ENCODE data around the gene WDR3. TPM values are rescaled to one million over a fixed set of nuclear protein-coding genes. Genes with fewer than 3 reads are reported as not detected.

WDR3 gene
- total RNA-seq, 1 donor from 2014 or later, result 4.3 TPM

- no peaks in the 10 kb centered on the region for H3K27me3 ChIP-seq
- intact Hi-C loops (cut with DNase I), result loop anchor here (10.0 kb wide), 1 partner anchor 289 kb away; the partner anchor contains the start of gene TENT5C
- H3K4me1 ChIP-seq, result no peaks in the 10 kb centered on the region
- no peak for DNase-seq (ENCODE audit: low spot score in 2 of 2)
- H3K36me3 ChIP-seq, result peaks cover 18 to 22% of the 10 kb centered on the region in 2 donors
- no peak for TF ChIP-seq CTCF (IDR thresholded peaks at IDR 0.05)
- no peak overlapping the region for H3K27ac ChIP-seq
- no peak overlapping the region for H3K4me3 ChIP-seq
- no peaks in the 10 kb centered on the region for H3K9me3 ChIP-seq
These were observed 35.5 kb upstream of the WDR3 start for GRCh38 chr1:117894078-117894477.

GRCh38 chr1:117895482-117896114 is 33.9 kb upstream of the WDR3 start:
- no peaks in the 10 kb centered on the region for H3K9me3 ChIP-seq
- peaks cover 18 to 31% of the 10 kb centered on the region in 2 donors for H3K36me3 ChIP-seq
- no peaks in the 10 kb centered on the region for H3K4me1 ChIP-seq
- DNase-seq (ENCODE audit: low spot score in 2 of 2), result peak in 1 of 2 donors; percentile 82
- peak; percentile 44 to 79 (median 55) for TF ChIP-seq CTCF (IDR thresholded peaks at IDR 0.05)
- H3K27ac ChIP-seq, result no peak overlapping the region
- H3K27me3 ChIP-seq, result no peaks in the 10 kb centered on the region
- no peak overlapping the region for H3K4me3 ChIP-seq
- intact Hi-C loops (cut with DNase I), result loop anchor here (2.0 to 10.0 kb wide), 4 partner anchors 88 to 383 kb away; partner anchors contain the start of gene TENT5C

GRCh38 chr1:117897551-117897950 is 32.0 kb upstream of the WDR3 start:
- Histone ChIP-seq H3K4me1 (no peaks in the 10 kb centered on the region), H3K9me3 (no peaks in the 10 kb centered on the region), H3K36me3 (peaks cover 22 to 39% of the 10 kb centered on the region in 2 donors), H3K27me3 (no peaks in the 10 kb centered on the region), H3K4me3 (no peak overlapping the region), H3K27ac (no peak overlapping the region)
- no peak for DNase-seq (ENCODE audit: low spot score in 2 of 2)
- intact Hi-C loops (cut with DNase I), result loop anchor here (2.0 to 10.0 kb wide), 4 partner anchors 90 to 385 kb away; partner anchors contain the start of gene TENT5C
- TF ChIP-seq CTCF (IDR thresholded peaks at IDR 0.05), result no peak

GRCh38 chr1:117899801-117900200 is 29.7 kb upstream of the WDR3 start:
- no peak for TF ChIP-seq CTCF (IDR thresholded peaks at IDR 0.05)
- H3K4me3 ChIP-seq, result no peak overlapping the region
- no peaks in the 10 kb centered on the region for H3K27me3 ChIP-seq
- H3K9me3 ChIP-seq, result no peaks in the 10 kb centered on the region
- no peak for DNase-seq (ENCODE audit: low spot score in 2 of 2)
- H3K27ac ChIP-seq, result no peak overlapping the region
- H3K4me1 ChIP-seq, result no peaks in the 10 kb centered on the region
- intact Hi-C loops (cut with DNase I), result loop anchor here (5.0 to 10.0 kb wide), 3 partner anchors 92 to 388 kb away; partner anchors contain the start of gene TENT5C
- H3K36me3 ChIP-seq, result peaks cover 32 to 50% of the 10 kb centered on the region in 2 donors

- H3K4me3 ChIP-seq, result no peak overlapping the region
- H3K36me3 ChIP-seq, result peaks cover 28 to 63% of the 10 kb centered on the region in 2 donors
- no peak for TF ChIP-seq CTCF (IDR thresholded peaks at IDR 0.05)
- intact Hi-C loops (cut with DNase I), result no loop called here
- H3K27ac ChIP-seq, result no peak overlapping the region
- no peak for DNase-seq (ENCODE audit: low spot score in 2 of 2)
- no peaks in the 10 kb centered on the region for H3K9me3 ChIP-seq
- H3K27me3 ChIP-seq, result no peaks in the 10 kb centered on the region
- H3K4me1 ChIP-seq, result no peaks in the 10 kb centered on the region
These were observed 26.6 kb upstream of the WDR3 start for GRCh38 chr1:117902944-117903343.
